DMS79 treated with DMSO at 0.1 percent for 48 hours (cell line): ENCODE results near the gene TMEM135.
"Not testable (repeated sequence)": the region's sequence is repeated elsewhere in the genome, so short reads cannot be mapped to it uniquely, and the experiment has no call there.

Experiments
- DNase-seq: peaks from one replicate; lab custom pipeline; 2025; lab: John Stamatoyannopoulos, UW

Gene TMEM135

DNA sequence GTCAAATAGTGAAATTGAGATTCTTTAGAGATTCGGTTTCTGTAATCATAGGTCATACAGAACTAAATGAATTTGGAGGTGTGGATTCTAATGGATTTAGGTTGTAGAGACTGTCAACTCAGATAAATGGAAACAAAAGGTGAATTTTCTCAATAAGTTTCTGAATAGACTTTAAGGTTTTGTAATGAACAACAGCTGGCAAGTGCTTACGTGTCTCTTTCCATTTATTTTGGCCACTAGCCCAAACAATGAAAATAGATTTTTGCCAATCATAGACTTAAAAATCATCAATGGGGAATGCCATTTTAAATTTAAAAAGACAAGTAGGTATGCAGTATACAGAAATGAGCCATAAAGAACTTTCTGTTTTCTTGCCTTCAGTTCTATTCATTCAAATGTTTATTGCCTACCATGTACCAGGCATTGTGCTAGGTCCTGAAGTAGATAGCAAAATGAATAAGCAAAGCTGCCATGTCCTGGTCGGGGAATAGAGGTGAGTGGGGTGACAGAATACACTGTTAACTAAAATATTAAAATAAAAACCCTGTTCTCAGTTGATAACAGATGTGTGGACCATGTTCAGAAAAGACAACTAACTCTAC lies 16.9 kb upstream of the TMEM135 start:
- DNase-seq, result no peak

DNA sequence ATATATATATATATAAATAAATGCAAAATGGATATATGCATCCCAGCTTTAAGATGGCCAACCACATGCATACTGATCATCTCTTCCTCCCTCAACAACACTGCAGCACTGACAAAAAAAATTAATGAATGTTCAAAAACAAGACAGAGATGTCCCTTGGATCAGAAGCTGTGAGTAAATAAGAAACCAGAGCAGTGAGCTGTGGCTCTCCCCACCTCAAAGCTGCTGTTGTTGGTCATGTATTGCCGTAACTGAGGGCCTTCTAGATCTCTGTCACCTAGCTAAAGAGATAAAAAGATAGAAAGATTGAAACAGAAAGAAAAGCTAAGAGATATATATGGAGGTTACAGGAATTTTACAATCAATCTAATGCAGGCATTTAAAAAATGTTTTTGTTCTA lies 15.5 kb upstream of the TMEM135 start:
- no peak for DNase-seq

DNA sequence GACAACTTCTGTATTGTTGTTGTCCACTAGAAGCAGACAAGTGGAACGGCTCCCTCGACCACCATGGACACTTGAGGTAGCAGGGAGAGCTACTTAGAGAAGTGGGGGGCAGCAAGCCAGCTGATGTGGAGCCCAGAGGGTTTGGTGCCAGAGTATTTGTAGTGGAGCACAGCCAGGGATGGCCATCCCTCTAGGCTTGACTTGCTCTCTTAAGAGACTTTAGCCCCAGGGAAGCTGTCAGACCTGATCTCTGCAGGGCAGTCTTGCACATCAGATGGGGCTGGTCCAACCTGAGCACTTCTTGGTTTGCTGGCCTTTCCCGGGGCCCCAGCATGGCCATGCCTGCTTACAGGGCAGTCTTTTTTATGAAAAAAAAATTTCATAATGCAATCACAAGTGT lies 15.0 kb upstream of the TMEM135 start:
- DNase-seq, result no peak

DNA sequence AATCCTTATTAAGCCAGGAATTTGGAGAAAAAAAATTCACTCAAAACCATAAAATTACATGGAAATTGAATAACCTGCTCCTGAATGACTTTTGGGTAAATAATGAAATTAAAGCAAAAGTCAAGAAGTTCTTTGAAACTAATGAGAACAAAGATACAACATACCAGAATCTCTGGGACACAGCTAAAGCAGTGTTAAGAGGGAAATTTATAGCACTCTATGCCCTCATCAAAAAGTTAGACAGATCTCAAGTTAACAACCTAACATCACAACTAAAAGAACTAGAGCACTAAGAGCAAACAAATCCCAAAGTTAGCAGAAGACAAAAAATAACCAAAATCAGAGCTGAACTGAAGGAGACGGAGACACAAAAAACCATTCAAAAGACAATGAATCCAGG lies 11.3 kb upstream of the TMEM135 start:
- not testable (repeated sequence) for DNase-seq

DNA sequence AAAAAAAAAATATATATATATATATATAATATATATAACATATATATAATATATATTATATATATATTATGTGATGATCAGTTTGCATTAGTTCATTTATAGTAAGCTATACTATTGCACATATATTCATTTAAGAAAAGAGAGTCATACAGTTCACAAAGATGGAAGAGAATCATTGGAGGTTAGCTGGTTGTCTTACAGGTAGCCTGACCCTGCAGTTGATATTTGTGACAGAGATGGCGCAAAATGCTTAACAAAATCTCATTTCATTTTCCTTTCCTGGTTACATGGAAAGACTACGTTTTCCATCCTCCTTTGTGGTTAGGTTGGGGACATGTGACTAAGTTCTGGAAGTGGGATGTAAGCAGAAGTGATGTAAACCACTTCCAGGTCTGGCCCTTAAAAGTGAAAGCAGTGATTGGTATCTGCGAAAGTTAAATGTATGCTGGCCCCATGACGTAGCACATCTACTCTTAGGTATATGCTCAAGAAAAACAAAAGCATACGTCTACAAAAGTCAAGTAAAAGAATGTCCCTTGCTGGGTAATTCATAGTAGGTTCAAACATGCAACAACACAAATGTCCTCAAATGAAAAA lies 7.2 kb upstream of the TMEM135 start:
- no peak for DNase-seq

DNA sequence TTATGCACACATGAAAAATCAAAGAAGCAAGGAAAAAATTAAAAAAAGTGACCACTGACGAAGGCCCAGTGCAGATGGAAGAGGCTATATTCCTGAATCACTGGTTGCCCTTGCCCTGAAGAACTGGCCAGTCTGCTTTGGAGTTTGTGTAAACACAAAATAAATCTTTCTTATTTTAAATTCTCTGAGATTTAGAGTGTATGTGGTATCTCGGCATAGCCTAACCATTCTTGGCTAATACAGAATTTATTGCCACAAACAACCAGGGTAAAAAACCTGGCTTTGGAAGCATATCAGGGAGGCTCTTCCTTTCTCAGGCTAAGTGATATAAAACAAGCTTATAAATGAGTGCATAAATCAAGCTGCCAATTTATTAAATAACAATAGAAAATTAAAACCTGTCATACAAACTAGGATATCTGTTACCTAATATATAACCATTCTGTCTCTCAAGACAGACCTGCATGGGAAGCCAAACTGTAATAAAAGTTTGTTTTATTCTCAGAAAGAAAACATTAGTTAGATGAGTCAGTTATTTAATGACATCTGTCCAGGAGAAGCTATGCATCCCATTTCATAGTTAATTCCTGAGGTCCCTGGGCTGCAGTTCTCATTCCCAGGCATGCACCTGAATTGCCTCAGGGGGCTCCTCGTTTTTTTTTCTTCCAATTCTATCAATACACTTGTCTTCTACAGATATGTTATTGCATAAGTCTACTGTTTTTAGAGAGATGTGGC lies 6.1 kb upstream of the TMEM135 start:
- no peak for DNase-seq

DNA sequence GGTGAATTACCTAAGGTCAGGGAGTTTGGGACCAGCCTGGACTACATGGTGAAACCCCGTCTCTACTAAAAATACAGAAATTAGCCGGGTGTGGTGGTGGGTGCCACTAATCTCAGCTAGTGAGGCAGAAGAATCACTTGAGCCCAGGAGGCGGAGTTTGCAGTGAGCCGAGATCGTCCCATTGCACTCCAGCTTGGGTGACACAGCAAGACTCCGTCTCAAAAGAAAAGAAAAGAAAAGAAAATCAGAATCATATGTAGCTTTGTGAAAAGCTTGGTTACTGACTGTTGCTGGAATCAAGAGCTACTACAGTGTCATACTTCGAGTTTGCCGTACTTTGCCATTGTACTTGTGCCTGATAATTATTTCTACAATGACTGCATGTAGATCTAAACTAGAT lies 4.2 kb upstream of the TMEM135 start:
- DNase-seq, result no peak

DNA sequence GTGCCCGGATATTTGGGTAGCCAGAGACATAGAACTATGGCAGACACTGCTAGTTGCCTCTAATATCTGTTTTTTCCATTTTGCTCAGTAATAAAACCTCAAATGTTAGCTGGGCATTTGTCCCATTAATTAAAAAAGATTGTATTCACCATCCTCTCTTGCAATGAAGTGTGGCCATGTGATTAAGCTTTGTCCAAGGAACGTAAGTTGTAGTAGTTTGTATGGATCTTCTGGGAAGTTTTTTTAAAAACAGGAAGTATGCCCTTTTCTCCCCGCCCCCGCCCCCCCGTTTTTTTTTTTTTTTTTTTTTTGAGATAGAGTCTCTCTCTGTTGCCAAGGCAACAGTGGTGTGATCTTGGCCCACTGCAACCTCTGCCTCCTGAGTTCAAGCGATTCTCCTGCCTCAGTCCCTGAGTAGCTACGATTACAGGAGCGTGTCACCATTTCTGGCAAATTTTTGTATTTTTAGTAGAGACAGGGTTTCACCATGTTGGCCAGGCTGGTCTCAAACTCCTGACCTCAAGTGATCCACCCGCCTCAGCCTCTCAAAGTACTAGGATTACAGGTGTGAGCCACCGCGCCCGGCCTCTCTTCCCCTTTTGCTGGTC lies 1.7 kb upstream of the TMEM135 start:
- no peak for DNase-seq

DNA sequence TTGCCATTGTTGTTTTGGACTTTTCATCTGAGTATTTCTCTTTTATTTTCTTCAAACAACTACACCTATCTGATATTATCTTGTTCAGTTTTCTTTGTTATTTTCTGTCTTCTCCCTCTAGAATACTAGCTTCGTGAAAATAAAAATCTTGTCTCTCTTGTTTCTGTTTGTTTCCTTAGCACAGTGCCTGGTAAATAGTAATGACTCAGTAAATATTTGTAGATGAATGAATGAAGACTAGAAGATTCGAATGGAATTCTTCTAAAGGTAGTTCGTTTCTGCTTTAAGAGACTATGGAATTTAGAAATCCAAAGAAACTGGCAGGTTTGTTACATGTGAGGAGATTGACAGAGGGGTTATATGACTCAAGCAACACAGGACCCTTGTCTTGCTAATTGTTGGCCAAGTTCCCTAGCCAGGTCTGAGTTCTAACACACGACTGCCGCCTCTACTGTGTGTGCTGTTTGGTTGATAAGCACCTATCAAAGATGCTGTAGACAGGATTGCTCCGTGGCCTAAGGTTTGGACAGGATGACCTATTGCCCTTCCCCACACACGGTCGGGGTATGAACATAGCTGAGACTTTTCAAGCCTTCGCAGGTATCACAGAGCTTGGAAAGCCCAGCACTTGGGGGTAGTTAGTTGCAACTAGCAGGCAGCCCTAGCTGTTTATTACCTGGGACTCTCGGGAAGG lies 831 bp upstream of the TMEM135 start:
- DNase-seq, result peak; percentile 61

DNA sequence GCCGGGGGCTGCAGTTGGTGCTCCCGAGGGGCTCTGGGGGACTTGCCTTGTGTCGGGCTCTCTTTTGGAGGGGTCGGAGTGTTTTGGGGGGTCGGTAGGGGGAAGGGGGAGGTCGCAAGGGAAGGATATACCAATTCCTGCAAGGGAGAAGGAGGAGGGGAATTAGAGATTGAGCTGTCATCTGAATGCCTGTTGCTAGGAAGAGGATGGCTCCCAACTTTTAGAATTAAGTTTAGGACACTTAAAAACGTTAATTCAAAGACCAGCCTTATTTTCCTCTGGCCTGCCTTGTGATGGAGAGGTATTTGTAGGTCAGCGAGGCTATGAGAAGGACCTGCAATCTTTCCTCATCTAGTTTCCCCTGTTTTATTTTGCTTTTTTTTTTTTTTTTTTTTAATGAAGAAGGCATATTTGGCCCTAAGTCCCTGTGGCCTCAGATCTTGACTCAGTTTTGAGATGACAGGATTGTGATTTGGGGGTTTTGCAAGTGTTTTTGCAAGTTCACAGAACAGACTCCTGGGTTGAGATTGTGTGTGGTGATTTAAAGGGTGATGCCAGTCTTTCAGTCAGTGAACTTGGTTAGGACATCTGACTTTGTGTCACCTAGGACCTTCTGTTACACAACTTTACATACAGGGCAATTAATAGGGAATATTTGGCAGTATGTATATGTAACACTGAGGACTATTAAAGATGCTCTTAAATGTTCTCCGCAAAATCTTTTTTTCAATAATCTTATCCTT lies 672 bp downstream of the TMEM135 start:
- no peak for DNase-seq

DNA sequence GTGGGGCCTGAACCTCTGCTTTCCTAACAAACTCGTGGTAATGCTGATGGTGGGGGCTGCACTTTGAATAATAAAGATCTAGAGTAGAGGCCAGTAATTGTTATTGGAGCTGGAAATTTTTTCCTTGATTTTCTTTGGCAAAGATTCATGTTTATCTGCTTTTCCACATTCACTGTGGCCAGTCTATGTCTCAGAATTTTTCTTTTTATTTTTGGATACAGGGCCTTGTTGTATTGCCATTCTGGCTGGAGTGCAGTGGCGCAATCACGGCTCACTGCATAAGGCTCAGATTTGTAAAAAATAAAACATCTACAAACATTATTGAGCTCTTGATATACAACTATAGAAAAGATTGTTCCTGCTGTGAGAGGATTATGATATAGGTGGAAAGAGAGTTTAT lies 1.6 kb downstream of the TMEM135 start:
- DNase-seq, result no peak

DNA sequence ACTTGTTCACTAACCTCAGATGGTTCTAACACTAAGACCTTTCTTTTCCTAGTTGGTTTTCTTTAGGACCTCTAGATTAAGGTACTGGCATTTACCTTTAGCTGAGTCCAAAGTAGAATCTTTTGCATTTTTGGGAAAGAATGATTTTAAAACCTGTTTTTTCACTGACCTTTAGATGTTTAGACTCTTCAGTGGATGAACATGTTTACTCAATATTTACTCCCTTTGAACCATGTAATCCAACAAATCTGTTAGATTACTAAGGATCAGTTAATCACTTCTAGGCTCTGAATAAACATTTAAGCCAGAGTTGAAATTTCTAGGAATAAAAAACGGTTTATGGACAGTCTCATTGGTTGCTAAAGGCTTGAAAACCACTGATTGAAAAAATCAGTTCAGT lies 6.2 kb downstream of the TMEM135 start:
- DNase-seq, result no peak

DNA sequence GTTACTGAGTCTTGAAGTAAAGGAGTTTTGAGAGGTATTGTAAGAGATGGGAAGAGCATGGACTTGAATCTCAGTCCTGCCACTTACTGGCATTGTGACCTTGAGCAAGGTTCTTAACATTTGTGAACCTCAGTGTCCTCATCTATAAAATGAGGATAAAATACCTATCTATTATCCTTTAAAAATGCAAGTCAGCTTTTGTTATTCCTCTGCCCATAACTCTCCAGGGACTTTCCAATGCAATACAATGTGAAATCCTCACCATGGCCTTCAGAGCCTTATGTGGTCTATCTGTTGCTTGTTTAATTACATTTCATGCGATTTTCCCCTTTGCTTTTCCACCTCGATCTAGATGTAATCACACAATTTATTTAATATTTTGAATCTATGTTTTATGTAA lies 9.1 kb downstream of the TMEM135 start:
- no peak for DNase-seq

DNA sequence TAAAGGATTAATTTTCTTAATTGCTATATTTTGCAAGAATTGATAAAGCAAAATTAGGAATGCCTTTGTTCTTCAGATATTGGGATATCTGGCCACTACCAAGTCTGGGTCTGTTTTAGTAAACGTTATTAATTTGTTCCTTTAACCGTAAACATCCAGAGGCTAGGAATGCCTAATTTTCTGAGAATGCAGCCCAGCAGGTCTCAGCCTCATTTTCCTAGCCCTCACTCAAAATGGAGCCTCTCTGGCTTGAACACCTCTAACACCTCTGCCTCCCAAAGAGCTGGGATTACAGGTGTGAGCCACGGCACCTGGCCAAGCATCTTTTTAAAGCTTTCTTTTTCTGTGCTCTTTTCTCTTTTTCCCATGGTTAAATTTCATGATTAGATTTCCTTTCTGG lies 18.4 kb downstream of the TMEM135 start:
- DNase-seq, result no peak

DNA sequence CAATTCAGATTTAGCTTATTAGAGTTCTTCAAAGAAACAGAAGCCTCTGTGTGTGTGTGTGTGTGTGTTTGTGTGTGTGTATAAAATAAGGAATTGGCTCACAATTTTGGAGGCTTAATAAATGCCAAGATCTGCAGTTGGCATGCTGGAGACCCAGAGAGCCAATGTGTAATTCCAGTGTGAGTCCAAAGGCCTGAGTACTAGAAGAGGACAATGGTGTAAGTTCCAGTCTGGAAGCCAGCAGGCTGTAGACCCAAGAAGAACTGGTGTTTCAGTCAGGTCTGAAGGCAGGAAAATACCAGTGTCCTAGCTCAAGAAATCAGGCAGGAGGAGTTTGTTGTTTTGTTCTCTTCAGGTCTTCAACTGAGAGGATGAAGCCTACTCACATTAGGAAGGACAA lies 20.0 kb downstream of the TMEM135 start:
- no peak for DNase-seq

DNA sequence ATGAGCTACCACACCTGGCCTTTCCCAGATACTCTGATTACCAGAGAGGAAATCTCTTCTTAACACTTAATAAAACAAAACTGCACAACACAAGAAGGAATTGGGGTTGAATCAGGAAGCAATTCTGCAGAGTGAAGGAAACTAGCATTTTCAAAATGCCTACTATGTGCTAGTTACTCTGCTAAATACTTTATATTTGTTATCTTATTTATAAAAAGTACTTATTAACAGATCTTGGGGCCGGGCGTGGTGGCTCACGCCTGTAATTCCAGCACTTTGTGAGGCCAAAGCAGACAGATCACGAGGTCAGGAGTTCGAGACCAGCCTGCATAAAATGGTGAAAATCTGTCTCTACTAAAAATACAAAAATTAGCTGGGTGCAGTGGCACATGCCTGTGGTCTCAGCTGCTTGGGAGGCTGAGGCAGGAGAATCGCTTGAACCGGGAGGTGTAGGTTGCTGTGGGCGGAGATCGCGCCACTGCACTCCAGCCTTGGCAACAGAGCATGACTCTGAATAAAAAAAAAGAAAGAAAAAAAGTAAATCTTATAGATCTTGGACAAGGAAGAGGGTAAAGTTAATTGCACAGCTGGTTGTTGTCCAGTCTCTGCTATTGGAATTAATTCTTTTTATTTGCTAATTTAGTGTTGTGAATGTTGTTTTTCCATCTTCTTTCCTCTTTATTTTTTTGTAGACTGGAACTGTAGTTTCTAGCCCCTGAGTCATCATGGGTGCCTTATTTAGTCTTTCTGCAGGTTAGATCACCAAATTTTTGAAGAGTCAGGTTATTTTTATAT lies 22.1 kb downstream of the TMEM135 start:
- DNase-seq, result no peak

DNA sequence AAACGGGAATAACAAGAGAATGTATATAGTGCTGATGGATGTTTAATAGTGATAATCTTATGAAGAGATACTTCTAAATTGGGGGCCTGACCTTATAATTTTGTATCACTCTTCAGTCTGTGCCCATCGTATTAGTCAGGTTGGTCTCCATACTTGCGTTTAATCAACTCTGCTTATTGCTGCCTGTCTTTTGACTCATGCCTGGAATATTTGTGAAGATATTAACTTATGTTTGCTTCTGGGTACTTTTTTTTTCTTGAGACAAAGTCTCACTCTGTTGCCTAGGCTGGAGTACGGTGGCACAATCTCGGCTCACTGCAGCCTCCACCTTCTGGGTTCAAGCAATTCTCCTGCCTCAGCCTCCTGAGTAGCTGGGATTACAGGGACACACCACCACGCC lies 24.0 kb downstream of the TMEM135 start:
- DNase-seq, result no peak

DNA sequence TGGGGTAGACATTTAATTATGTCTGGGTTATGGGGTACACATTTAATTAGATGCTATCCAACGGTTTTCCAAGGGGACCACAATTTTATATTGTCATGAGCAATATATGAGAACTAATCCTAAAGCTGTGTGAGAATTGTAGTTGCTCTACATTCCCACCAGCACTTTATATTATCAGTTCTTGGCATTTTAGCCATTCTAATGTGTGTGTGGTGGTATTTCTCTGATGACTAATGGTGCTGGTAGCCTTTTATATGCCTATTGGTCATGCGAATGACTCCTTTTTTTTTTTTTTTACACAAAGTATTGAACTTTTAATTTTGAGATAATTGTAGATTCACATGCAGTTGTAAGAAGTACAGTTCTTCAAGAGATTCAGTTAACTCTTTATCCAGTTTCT lies 26.2 kb downstream of the TMEM135 start:
- no peak for DNase-seq

DNA sequence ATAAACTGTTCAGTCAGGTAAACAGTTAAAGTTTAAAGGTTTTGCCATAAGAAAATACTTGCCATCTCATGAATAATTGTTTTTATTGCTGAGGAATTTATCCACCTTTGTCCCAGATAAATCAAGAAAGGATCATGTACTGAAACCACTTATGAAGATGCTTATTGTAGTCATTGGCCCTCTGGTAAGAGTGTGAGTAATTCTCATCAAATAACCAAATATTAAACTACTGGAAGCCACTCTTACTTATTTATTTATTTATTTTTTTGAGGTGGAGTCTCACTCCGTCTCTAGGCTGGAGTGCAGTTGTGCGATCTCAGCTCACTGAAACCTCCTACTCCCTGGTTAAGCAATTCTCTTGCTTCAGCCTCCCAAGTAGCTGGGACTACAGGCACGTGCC lies 35.1 kb downstream of the TMEM135 start:
- no peak for DNase-seq

DNA sequence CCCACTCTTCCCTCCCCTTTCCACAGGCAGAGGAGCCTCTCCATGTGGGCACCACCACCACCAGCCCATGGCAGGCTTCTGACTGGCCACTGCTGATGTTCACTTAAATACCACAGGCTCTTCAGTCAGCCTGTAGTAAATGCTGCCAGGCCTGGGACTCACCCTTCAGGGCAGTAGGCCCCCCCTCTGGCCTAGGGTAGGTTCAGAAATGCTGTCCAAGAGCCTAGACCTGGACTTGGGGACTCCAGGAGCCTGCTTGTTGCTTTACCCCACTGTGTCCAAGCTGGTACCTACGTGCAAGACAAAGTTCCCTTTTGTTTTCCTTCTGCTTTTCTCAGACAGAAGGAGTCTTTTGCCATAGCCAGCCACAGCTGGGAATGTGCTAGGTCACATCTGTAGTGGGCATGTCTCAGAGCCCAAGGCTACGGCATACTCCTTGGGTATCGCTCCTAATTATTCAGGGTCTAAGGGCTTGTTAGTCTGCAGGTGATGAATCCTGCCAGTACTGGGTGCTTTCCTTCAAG lies 38.6 kb downstream of the TMEM135 start:
- no peak for DNase-seq

DNA sequence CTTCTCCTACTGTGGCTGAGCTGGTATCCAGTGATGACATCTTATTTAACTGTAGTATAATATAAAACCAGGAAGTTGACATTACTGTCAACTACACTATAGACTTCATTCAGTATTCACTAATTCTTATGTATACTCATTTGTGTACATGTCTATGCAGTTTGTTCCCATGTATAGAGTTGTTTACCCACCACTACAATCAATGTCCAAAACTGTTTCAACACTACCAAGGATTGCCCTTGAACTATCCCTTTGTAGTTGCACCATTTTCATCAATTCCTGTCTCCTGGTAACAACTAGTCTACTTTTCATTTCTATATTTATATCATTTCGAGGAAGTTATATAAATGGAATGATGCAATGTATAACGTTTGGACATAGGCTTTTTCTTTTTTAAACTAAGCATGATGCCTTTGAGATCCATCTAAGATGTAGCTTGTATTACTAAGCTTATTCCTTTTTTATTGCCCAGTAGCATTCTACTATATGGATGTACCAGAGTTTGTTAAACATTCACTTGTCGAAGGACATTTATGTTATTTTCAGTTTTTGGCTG lies 39.2 kb downstream of the TMEM135 start:
- DNase-seq, result no peak
